Measurements from ENCODE around the gene UBTF.

The UBTF gene

DNA sequence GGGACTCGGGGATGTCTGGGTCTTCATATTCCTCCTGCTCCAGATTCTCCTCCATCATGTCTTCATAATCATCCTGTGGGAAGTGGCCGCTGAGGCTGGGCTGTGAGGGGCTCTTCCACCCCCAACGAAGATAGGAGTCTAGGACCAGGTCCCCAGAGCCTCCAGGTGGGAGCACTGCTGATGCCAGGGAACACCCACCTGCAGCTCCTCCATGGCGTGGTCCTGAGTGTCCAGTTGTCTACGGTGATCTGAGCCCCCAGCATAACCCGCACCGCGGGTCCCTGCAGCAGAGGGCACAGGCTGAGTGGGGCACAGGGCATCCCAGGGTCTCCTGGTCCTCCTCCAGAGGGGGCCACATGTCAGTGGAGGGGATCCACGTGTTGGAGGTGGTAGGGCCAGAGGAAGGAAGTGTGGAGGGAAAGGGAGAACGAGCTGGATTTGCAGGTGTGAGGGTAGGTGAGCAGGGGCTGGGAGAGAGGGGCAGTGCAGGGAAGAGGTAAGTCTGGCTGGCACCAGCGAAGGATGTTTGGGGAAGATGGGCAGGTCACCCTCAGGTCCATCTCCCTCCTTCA lies 43.3 kb upstream of the UBTF start:
- Histone ChIP-seq H3K27ac (ENCODE audit: low read depth, low read length) (no peak overlapping the region), H3K27me3 (ENCODE audit: control insufficient read depth, low read length) (no peaks in the 10 kb centered on the region), H3K4me2 (ENCODE audit: low read length) (no peak overlapping the region), H3K9me3 (ENCODE audit: control insufficient read depth, insufficient read depth, low read length) (no peaks in the 10 kb centered on the region), H3K9me2 (replicated peaks; ENCODE audit: control insufficient read depth, low read length) (no peaks in the 10 kb centered on the region), H3K79me2 (ENCODE audit: control insufficient read depth, low read length) (no peaks in the 10 kb centered on the region), H3K4me3 (ENCODE audit: low read length) (no peak overlapping the region), H3F3A (ENCODE audit: control insufficient read depth, insufficient read depth) (no peaks in the 10 kb centered on the region), H4K20me1 (ENCODE audit: control insufficient read depth, insufficient read depth, low read depth, low read length) (no peaks in the 10 kb centered on the region), H3K4me1 (ENCODE audit: control insufficient read depth, low read length) (no peaks in the 10 kb centered on the region), H3K36me3 (ENCODE audit: control insufficient read depth, low read length) (no peaks in the 10 kb centered on the region)
- TF ChIP-seq EZH2phosphoT487 (IDR thresholded peaks at IDR 0.05; ENCODE audit: borderline replicate concordance, low read length) = no peak

DNA sequence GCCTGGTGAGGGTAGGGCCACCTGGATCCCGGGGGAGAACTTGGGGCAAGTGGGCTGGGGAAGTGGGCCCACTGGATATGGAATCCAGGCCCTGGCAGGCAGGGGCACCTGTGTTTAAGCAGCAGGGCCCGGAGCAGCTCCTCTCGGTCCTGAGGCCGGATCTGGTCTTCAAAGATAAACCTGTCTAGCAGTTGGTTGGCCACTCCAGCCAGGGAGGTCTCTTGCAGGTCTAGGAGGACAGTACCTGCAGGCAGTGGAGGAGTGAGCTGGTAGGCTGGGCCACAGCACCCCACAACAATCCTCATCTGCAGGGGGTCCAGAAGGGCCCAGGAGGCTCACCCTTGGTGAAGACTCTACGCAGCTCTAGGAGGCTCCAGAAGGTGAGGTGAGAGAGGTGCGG lies 40.8 kb upstream of the UBTF start:
- Histone ChIP-seq H3K4me1 (ENCODE audit: control insufficient read depth, low read length) (no peaks in the 10 kb centered on the region), H3K4me2 (ENCODE audit: low read length) (no peak overlapping the region), H3K4me3 (ENCODE audit: low read length) (no peak overlapping the region), H3K9me2 (replicated peaks; ENCODE audit: control insufficient read depth, low read length) (no peaks in the 10 kb centered on the region), H3K79me2 (ENCODE audit: control insufficient read depth, low read length) (no peaks in the 10 kb centered on the region), H3K27ac (ENCODE audit: low read depth, low read length) (no peak overlapping the region), H3K36me3 (ENCODE audit: control insufficient read depth, low read length) (no peaks in the 10 kb centered on the region), H3K9me3 (ENCODE audit: control insufficient read depth, insufficient read depth, low read length) (no peaks in the 10 kb centered on the region), H3F3A (ENCODE audit: control insufficient read depth, insufficient read depth) (no peaks in the 10 kb centered on the region), H3K27me3 (ENCODE audit: control insufficient read depth, low read length) (peaks cover 2% of the 10 kb centered on the region; the same call in 1 of the 2 replicates), H4K20me1 (ENCODE audit: control insufficient read depth, insufficient read depth, low read depth, low read length) (no peaks in the 10 kb centered on the region)
- TF ChIP-seq, protein P1, sequence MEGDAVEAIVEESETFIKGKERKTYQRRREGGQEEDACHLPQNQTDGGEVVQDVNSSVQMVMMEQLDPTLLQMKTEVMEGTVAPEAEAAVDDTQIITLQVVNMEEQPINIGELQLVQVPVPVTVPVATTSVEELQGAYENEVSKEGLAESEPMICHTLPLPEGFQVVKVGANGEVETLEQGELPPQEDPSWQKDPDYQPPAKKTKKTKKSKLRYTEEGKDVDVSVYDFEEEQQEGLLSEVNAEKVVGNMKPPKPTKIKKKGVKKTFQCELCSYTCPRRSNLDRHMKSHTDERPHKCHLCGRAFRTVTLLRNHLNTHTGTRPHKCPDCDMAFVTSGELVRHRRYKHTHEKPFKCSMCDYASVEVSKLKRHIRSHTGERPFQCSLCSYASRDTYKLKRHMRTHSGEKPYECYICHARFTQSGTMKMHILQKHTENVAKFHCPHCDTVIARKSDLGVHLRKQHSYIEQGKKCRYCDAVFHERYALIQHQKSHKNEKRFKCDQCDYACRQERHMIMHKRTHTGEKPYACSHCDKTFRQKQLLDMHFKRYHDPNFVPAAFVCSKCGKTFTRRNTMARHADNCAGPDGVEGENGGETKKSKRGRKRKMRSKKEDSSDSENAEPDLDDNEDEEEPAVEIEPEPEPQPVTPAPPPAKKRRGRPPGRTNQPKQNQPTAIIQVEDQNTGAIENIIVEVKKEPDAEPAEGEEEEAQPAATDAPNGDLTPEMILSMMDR (IDR thresholded peaks at IDR 0.05; ENCODE audit: low read depth, low read length, poor library complexity, severe bottlenecking) = no peak
- TF ChIP-seq EZH2phosphoT487 (IDR thresholded peaks at IDR 0.05; ENCODE audit: borderline replicate concordance, low read length) = no peak

DNA sequence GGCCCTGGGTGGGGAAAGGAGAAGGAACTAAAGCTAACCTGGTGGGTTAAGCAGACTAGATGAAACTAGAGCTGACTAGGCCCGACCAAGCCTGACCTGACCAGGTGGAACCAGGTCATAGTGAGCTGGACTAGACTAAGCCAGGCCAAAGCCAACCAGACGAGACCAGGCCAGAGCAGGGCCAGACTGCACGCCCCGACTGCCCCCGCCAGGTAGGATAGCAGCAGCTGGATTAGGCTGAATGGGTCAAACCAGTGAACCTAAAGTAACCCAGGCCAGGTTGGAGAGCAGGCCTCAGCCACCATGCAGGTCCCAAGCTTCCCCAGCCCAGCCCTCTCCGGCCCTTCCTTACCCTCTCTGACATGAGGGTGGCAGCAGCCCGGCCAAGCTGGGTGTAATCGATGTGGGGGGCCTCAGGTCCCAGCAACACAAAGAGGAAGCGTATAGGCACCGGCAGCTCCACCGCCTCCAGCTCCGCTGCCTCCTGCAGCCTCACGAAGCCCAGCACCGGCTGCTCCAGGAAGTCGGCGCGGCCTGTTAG lies 39.4 kb upstream of the UBTF start:
- no peak overlapping the region for H3K27ac ChIP-seq (ENCODE audit: low read depth, low read length)
- no peak for TF ChIP-seq EZH2phosphoT487 (IDR thresholded peaks at IDR 0.05; ENCODE audit: borderline replicate concordance, low read length)
- TF ChIP-seq, protein P1 (IDR thresholded peaks at IDR 0.05; ENCODE audit: low read depth, low read length, poor library complexity, severe bottlenecking) = no peak
- no peaks in the 10 kb centered on the region for H4K20me1 ChIP-seq (ENCODE audit: control insufficient read depth, insufficient read depth, low read depth, low read length)
- no peak overlapping the region for H3K4me3 ChIP-seq (ENCODE audit: low read length)
- H3K9me3 ChIP-seq (ENCODE audit: control insufficient read depth, insufficient read depth, low read length) = no peaks in the 10 kb centered on the region
- no peaks in the 10 kb centered on the region for H3K9me2 ChIP-seq (replicated peaks; ENCODE audit: control insufficient read depth, low read length)
- H3K36me3 ChIP-seq (ENCODE audit: control insufficient read depth, low read length) = no peaks in the 10 kb centered on the region
- H3K4me1 ChIP-seq (ENCODE audit: control insufficient read depth, low read length) = no peaks in the 10 kb centered on the region
- H3K4me2 ChIP-seq (ENCODE audit: low read length) = no peak overlapping the region
- H3K27me3 ChIP-seq (ENCODE audit: control insufficient read depth, low read length) = peaks cover 8% of the 10 kb centered on the region; the same call in 1 of the 2 replicates
- no peaks in the 10 kb centered on the region for H3F3A ChIP-seq (ENCODE audit: control insufficient read depth, insufficient read depth)
- H3K79me2 ChIP-seq (ENCODE audit: control insufficient read depth, low read length) = no peaks in the 10 kb centered on the region
